IMR-90 (cell line): ENCODE measurements around the gene MYADML2. TPM values are rescaled to one million over a fixed set of nuclear protein-coding genes. Genes with fewer than 3 reads are reported as not detected.

Source experiments
- ATAC-seq: fragments of 200-7000 bp; cut with Tn5 transposase; 2 replicates; pipeline ENCODE4 v1.9.1; 2020; ENCODE audit warnings: low read depth, mild to moderate bottlenecking, moderate library complexity
- BruUV-seq: library from RNA; stranded (reverse); fragments of 400-500 nt; replicated peaks from 2 replicates; lab custom pipeline; 2021; lab: Mats Ljungman, UMichigan
- CTCF ChIA-PET: fragments of 300-600 bp; formaldehyde crosslinking; extraction: SDS; loops from one replicate; lab custom pipeline; 2021; ENCODE audit warnings: antibody characterized with exemption; lab: Yijun Ruan, JAX
- POLR2A ChIA-PET: fragments of 300-600 bp; sonication (Branson Sonifier 250); formaldehyde crosslinking; loops from one replicate; lab custom pipeline; 2022; ENCODE audit warnings: antibody characterized with exemption; ENCODE audit not compliant: unreplicated experiment; lab: Charles Lee
- DNase-seq: peaks from one replicate; pipeline ENCODE4 v3.0.0; 2013
- H2AFZ ChIP-seq: replicated peaks from 2 replicates; pipeline ENCODE3; 2013; ENCODE audit warnings: low read length, mild to moderate bottlenecking; ENCODE audit not compliant: poor library complexity
- H2AK5ac ChIP-seq: 2 replicates; pipeline ENCODE4 v1.6.1; 2013; ENCODE audit warnings: low read depth, low read length, inconsistent platforms
- H2AK9ac ChIP-seq: replicated peaks from 2 replicates; pipeline ENCODE3; 2013; ENCODE audit warnings: mild to moderate bottlenecking, low read depth, low read length, moderate library complexity; ENCODE audit not compliant: poor library complexity
- H2BK120ac ChIP-seq: 2 replicates; pipeline ENCODE4 v1.6.1; 2013; ENCODE audit warnings: low read depth, low read length, inconsistent platforms
- H2BK15ac ChIP-seq: 3 replicates; pipeline ENCODE4 v1.6.1; 2013; ENCODE audit warnings: low read depth, low read length, inconsistent platforms
- H2BK20ac ChIP-seq: 2 replicates; pipeline ENCODE4 v1.6.1; 2013; ENCODE audit warnings: low read depth, mild to moderate bottlenecking, inconsistent platforms, low read length, moderate library complexity
- H2BK5ac ChIP-seq: 2 replicates; pipeline ENCODE4 v1.6.1; 2013; ENCODE audit warnings: mild to moderate bottlenecking, low read depth, low read length, inconsistent platforms; ENCODE audit not compliant: poor library complexity, severe bottlenecking
- H3K14ac ChIP-seq: replicated peaks from 2 replicates; pipeline ENCODE4 v1.6.1; 2013; ENCODE audit warnings: low read depth, low read length, inconsistent platforms
- H3K18ac ChIP-seq: 2 replicates; pipeline ENCODE4 v1.6.1; 2013; ENCODE audit warnings: low read depth, low read length, control low read depth
- H3K23ac ChIP-seq: 2 replicates; pipeline ENCODE4 v1.6.1; 2013; ENCODE audit warnings: low read depth, low read length, inconsistent platforms
- H3K27ac ChIP-seq: 2 replicates; pipeline ENCODE4 v1.5.1; 2013; ENCODE audit warnings: mild to moderate bottlenecking, control low read depth, low read length; ENCODE audit not compliant: insufficient read depth
- H3K27me3 ChIP-seq: 2 replicates; pipeline ENCODE4 v1.6.1; 2013; ENCODE audit warnings: low read length; ENCODE audit not compliant: control insufficient read depth, insufficient read depth
- H3K36me3 ChIP-seq: 2 replicates; pipeline ENCODE4 v1.6.1; 2013; ENCODE audit warnings: low read length, mixed read lengths; ENCODE audit not compliant: control insufficient read depth, insufficient read depth
- H3K4ac ChIP-seq: 2 replicates; pipeline ENCODE4 v1.6.1; 2013; ENCODE audit warnings: low read depth, low read length, inconsistent platforms
- H3K4me1 ChIP-seq: 2 replicates; pipeline ENCODE4 v1.6.1; 2013; ENCODE audit warnings: low read length, mixed read lengths; ENCODE audit not compliant: control insufficient read depth, insufficient read depth
- H3K4me2 ChIP-seq: 2 replicates; pipeline ENCODE4 v1.6.1; 2013; ENCODE audit warnings: low read depth, mild to moderate bottlenecking, control low read depth, low read length, moderate library complexity
- H3K4me3 ChIP-seq: 2 replicates; pipeline ENCODE4 v1.5.1; 2013; ENCODE audit warnings: low read depth, mild to moderate bottlenecking, control low read depth, low read length, moderate library complexity; ENCODE audit not compliant: insufficient read depth
- H3K56ac ChIP-seq: 2 replicates; pipeline ENCODE4 v1.6.1; 2013; ENCODE audit warnings: low read length, inconsistent platforms; ENCODE audit not compliant: insufficient read depth; ENCODE audit errors: extremely low read depth
- H3K79me1 ChIP-seq, 2 experiments: 2 replicates each; pipeline ENCODE4 v1.6.1; 2013; ENCODE audit warnings: low read length in 2 of 2, inconsistent platforms in 1 of 2, low read depth in 1 of 2
- H3K9ac ChIP-seq: 2 replicates; pipeline ENCODE4 v1.6.1; 2013; ENCODE audit warnings: low read depth, low read length, control low read depth
- H3K9me1 ChIP-seq: 2 replicates; pipeline ENCODE4 v1.6.1; 2013; ENCODE audit warnings: low read length, inconsistent platforms; ENCODE audit not compliant: insufficient read depth
- H3K9me3 ChIP-seq: 2 replicates; pipeline ENCODE4 v1.6.1; 2013; ENCODE audit warnings: low read length; ENCODE audit not compliant: control insufficient read depth, insufficient read depth
- H4K20me1 ChIP-seq: 2 replicates; pipeline ENCODE4 v1.6.1; 2013; ENCODE audit warnings: low read length, inconsistent platforms; ENCODE audit not compliant: insufficient read depth
- H4K5ac ChIP-seq: 2 replicates; pipeline ENCODE4 v1.6.1; 2013; ENCODE audit warnings: mild to moderate bottlenecking, low read depth, low read length, control low read depth
- H4K8ac ChIP-seq, 2 experiments: 2 replicates each; pipeline ENCODE4 v1.6.1; 2013; ENCODE audit warnings: low read depth in 2 of 2, low read length in 2 of 2, control low read depth in 1 of 2, inconsistent platforms in 1 of 2
- H4K91ac ChIP-seq: 2 replicates; pipeline ENCODE4 v1.6.1; 2013; ENCODE audit warnings: low read depth, low read length, inconsistent platforms; ENCODE audit not compliant: insufficient read depth
- BHLHE40 ChIP-seq: fragments of 150-350 bp; IDR thresholded peaks from 2 replicates; pipeline ENCODE4 v1.6.1; 2016; ENCODE audit warnings: mild to moderate bottlenecking, low read depth, low read length
- CEBPB ChIP-seq: IDR thresholded peaks from 2 replicates; pipeline ENCODE4 v1.6.1; 2012; ENCODE audit warnings: low read depth, low read length, improper control_type of control experiment
- CHD1 ChIP-seq: IDR thresholded peaks from 2 replicates; pipeline ENCODE4 v1.6.1; 2012; ENCODE audit warnings: low read depth, low read length, improper control_type of control experiment
- ELK1 ChIP-seq: fragments of 150-350 bp; IDR thresholded peaks from 2 replicates; pipeline ENCODE4 v1.6.1; 2016; ENCODE audit warnings: low read depth, mild to moderate bottlenecking, low read length, moderate library complexity, borderline replicate concordance
- FOS ChIP-seq: fragments of 150-350 bp; IDR thresholded peaks from 2 replicates; pipeline ENCODE4 v1.6.1; 2016; ENCODE audit warnings: low read depth, low read length
- MAFK ChIP-seq: IDR thresholded peaks from 2 replicates; pipeline ENCODE4 v1.6.1; 2012; ENCODE audit warnings: low read depth, low read length, improper control_type of control experiment
- MXI1 ChIP-seq: IDR thresholded peaks from 2 replicates; pipeline ENCODE4 v1.6.1; 2012; ENCODE audit warnings: low read depth, mild to moderate bottlenecking, low read length, moderate library complexity, borderline replicate concordance
- NFE2L2 ChIP-seq: fragments of 150-350 bp; IDR thresholded peaks from 2 replicates; pipeline ENCODE4 v1.6.1; 2016; ENCODE audit warnings: low read depth, mild to moderate bottlenecking, low read length
- POLR2A ChIP-seq: IDR thresholded peaks from 2 replicates; pipeline ENCODE4 v1.6.1; 2012; ENCODE audit warnings: mild to moderate bottlenecking, low read depth, low read length
- RAD21 ChIP-seq: IDR thresholded peaks from 2 replicates; pipeline ENCODE4 v1.6.1; 2012; ENCODE audit warnings: low read length, improper control_type of control experiment
- RCOR1 ChIP-seq: IDR thresholded peaks from 2 replicates; pipeline ENCODE4 v1.6.1; 2012; ENCODE audit warnings: mild to moderate bottlenecking, low read length, improper control_type of control experiment; ENCODE audit not compliant: insufficient replicate concordance
- RFX5 ChIP-seq: IDR thresholded peaks from 2 replicates; pipeline ENCODE4 v1.8.0; 2012; ENCODE audit warnings: low read depth, mild to moderate bottlenecking, low read length, moderate library complexity
- SMC3 ChIP-seq: fragments of 150-350 bp; IDR thresholded peaks from 2 replicates; pipeline ENCODE4 v1.6.1; 2016; ENCODE audit warnings: low read depth, mild to moderate bottlenecking, antibody characterized with exemption, low read length, moderate library complexity
- WGBS, 2 experiments: methylation state at CpG; one replicate each; pipeline versions ENCODE4 v1.1.5 to v1.1.7; 2013; ENCODE audit warnings: missing lambda C conversion rate in 2 of 2; ENCODE audit not compliant: insufficient read length in 1 of 2; ENCODE audit errors: extremely low coverage in 2 of 2; 5-methylcytosine and 5-hydroxymethylcytosine counted together
- dilution Hi-C: fragments of 300-500 bp; cut with HindIII; formaldehyde crosslinking; loops from one replicate; pipeline ENCODE4 v1.14.3; 2018; ENCODE audit warnings: low sequenced_read_pairs; ENCODE audit not compliant: unreplicated experiment
- in situ Hi-C: fragments of 300-500 bp; cut with MboI; formaldehyde crosslinking; loops from 3 replicates; pipeline ENCODE4 v1.14.3; 2019; ENCODE audit warnings: low sequenced_read_pairs, inconsistent platforms, mixed read lengths
- intact Hi-C: fragments of 100-400 bp; cut with micrococcal nuclease; formaldehyde crosslinking; loops from 2 replicates; pipeline ENCODE4 v1.10.0; 2022
- polyA plus RNA-seq, 3 experiments: library from polyadenylated mRNA; depleted of rRNA; stranded (reverse); fragments of >200 nt; gene quantifications; 2 replicates each; pipeline ENCODE4 v1.2.3, GENCODE V29; 2012; ENCODE audit warnings: low replicate concordance in 1 of 3
- total RNA-seq: library from RNA; depleted of rRNA; stranded (reverse); fragments of >200 nt; gene quantifications from 2 replicates; pipeline ENCODE4 v1.2.3, GENCODE V29; 2012
- TF ChIP-seq, protein P1 (sequence below): conservative IDR thresholded peaks from 2 replicates; pipeline ENCODE4 v1.5.1; 2012; ENCODE audit warnings: mild to moderate bottlenecking, low read depth, low read length, improper control_type of control experiment

Gene MYADML2
- total and polyA plus RNA-seq, 2 of the 4 experiments (the other 2 are of a cell fraction) = not detected

GRCh38 chr17:81933178-81933699 lies 13.8 kb downstream of the MYADML2 start:
- ATAC-seq (no peak), DNase-seq (no peak)
- H3K4me3 ChIP-seq = no peak overlapping the region
- no peak overlapping the region for H2BK20ac ChIP-seq
- no peak overlapping the region for H3K14ac ChIP-seq
- H4K8ac ChIP-seq = no peak overlapping the region
- no peak overlapping the region for H3K27ac ChIP-seq
- peaks cover 11% of the 10 kb centered on the region for H4K20me1 ChIP-seq
- no peak overlapping the region for H2AFZ ChIP-seq
- no peak overlapping the region for H4K91ac ChIP-seq
- no peak overlapping the region for H3K23ac ChIP-seq
- H3K56ac ChIP-seq = no peak overlapping the region
- TF ChIP-seq, protein P1, sequence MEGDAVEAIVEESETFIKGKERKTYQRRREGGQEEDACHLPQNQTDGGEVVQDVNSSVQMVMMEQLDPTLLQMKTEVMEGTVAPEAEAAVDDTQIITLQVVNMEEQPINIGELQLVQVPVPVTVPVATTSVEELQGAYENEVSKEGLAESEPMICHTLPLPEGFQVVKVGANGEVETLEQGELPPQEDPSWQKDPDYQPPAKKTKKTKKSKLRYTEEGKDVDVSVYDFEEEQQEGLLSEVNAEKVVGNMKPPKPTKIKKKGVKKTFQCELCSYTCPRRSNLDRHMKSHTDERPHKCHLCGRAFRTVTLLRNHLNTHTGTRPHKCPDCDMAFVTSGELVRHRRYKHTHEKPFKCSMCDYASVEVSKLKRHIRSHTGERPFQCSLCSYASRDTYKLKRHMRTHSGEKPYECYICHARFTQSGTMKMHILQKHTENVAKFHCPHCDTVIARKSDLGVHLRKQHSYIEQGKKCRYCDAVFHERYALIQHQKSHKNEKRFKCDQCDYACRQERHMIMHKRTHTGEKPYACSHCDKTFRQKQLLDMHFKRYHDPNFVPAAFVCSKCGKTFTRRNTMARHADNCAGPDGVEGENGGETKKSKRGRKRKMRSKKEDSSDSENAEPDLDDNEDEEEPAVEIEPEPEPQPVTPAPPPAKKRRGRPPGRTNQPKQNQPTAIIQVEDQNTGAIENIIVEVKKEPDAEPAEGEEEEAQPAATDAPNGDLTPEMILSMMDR = no peak
- TF ChIP-seq RFX5 (no peak), MXI1 (no peak), FOS (no peak), SMC3 (no peak), POLR2A (no peak), RCOR1 (no peak), CEBPB (no peak), NFE2L2 (no peak), CHD1 (no peak), MAFK (no peak), RAD21 (no peak), BHLHE40 (no peak), ELK1 (no peak)
- no peak overlapping the region for H3K4ac ChIP-seq
- in situ Hi-C loops (no loop called here), intact Hi-C loops (no loop called here), dilution Hi-C loops (no loop called here)
- H2AK5ac ChIP-seq = no peak overlapping the region
- H2BK120ac ChIP-seq = no peak overlapping the region
- H3K4me1 ChIP-seq = peaks cover 10% of the 10 kb centered on the region
- no TSS peak for BruUV-seq
- ChIA-PET POLR2A (no interaction called here), CTCF (no interaction called here)
- H3K9ac ChIP-seq = no peak overlapping the region
- H3K9me3 ChIP-seq = no peaks in the 10 kb centered on the region
- no peak overlapping the region for H2BK5ac ChIP-seq
- H2BK15ac ChIP-seq = no peak overlapping the region
- no peak overlapping the region for H3K18ac ChIP-seq
- no peaks in the 10 kb centered on the region for H3K27me3 ChIP-seq
- H4K5ac ChIP-seq = no peak overlapping the region
- H3K79me1 ChIP-seq = peaks cover 16 to 47% of the 10 kb centered on the region in 2 experiments
- H3K4me2 ChIP-seq = no peak overlapping the region
- H2AK9ac ChIP-seq = no peak overlapping the region
- H3K9me1 ChIP-seq = peaks cover 8% of the 10 kb centered on the region
- H3K36me3 ChIP-seq = peaks cover 27% of the 10 kb centered on the region; the same call in 1 of the 2 replicates
- 100% methylated on average over 3 of the region's 14 CpGs; no CpG with 5 or more reads in 1 of the 2 experiments for WGBS, 2 experiments
